ENCODE measurements around the gene SND1. TPM values are rescaled to one million over a fixed set of nuclear protein-coding genes. Genes with fewer than 3 reads are reported as not detected.

Gene SND1
- polyA plus RNA-seq, 3 donors: 46.5 to 97.3 (median 79.8) TPM

GRCh38 chr7:127650847-127651555, 993 bp upstream of the SND1 start:
- peak in 1 of 3 donors; percentile 27 for DNase-seq
- H3K27me3 Mint-ChIP-seq (ENCODE audit: low read depth in 3 of 3): peaks cover 1 to 2% (median 2%) of the 10 kb centered on the region in 3 donors
- WGBS (ENCODE audit: insufficient coverage): 22% methylated on average over 17 of the region's 29 CpGs
- peak overlapping the region; percentile 84 to 94 for H3K27ac ChIP-seq (ENCODE audit: low read depth in 1 of 2, low read length in 2 of 2)
- peaks cover 42 to 50% of the 10 kb centered on the region in 2 donors for H3K4me1 ChIP-seq (ENCODE audit: control insufficient read depth in 1 of 2, insufficient read depth in 2 of 2, low read length in 2 of 2)
- intact Hi-C loops (cut with micrococcal nuclease): loop anchor here (2.0 to 10.0 kb wide), 3 partner anchors 62 to 256 kb away; partner anchors contain the start of genes ARF5 (in 2 of the 2), GCC1 (in 1 of the 2) and ZNF800 (in 1 of the 2)
- H3K9me3 ChIP-seq (replicated peaks in 1 of 2; ENCODE audit: control insufficient read depth in 1 of 2, insufficient read depth in 1 of 2, low read length in 2 of 2): no peaks in the 10 kb centered on the region
- peaks cover 0 to 7% (median 0%) of the 10 kb centered on the region in 7 donors for H3K9me3 Mint-ChIP-seq
- peaks cover 7% of the 10 kb centered on the region for H4K20me1 ChIP-seq (ENCODE audit: insufficient read depth, low read length)
- peak overlapping the region; percentile 98 to 99 for H3K4me3 Mint-ChIP-seq
- H3K27me3 ChIP-seq (ENCODE audit: control insufficient read depth in 2 of 2, insufficient read depth in 2 of 2, low read length in 2 of 2): no peaks in the 10 kb centered on the region
- peak overlapping the region; percentile 76 for H3K4me2 ChIP-seq (replicated peaks; ENCODE audit: extremely low read depth, low read length, poor library complexity, severe bottlenecking)
- peak overlapping the region; percentile 65 to 92 (median 82) for H3K4me3 ChIP-seq (replicated peaks in 1 of 3; ENCODE audit: low read depth in 2 of 3, low read length in 3 of 3)
- H3K79me2 ChIP-seq (ENCODE audit: insufficient read depth, low read length): peaks cover 40% of the 10 kb centered on the region
- peak overlapping the region; percentile 79 for H3K9ac ChIP-seq (ENCODE audit: insufficient read depth, low read length, poor library complexity, severe bottlenecking)
- H2AFZ ChIP-seq (ENCODE audit: insufficient read depth, low read depth, low read length, poor library complexity, severe bottlenecking): peak overlapping the region; percentile 92
- H3K27ac Mint-ChIP-seq: peak overlapping the region; percentile 91 to 98 (median 97)
- H3K36me3 ChIP-seq (replicated peaks in 1 of 2; ENCODE audit: control insufficient read depth in 1 of 2, insufficient read depth in 2 of 2, low read length in 2 of 2): no peaks in the 10 kb centered on the region
- peaks cover 0 to 2% of the 10 kb centered on the region in 2 donors for H3K36me3 Mint-ChIP-seq
- no peak for TF ChIP-seq CTCF (IDR thresholded peaks at IDR 0.05)
- H3K4me1 Mint-ChIP-seq: peaks cover 45% of the 10 kb centered on the region

- peak overlapping the region; percentile 79 for H3K9ac ChIP-seq (ENCODE audit: insufficient read depth, low read length, poor library complexity, severe bottlenecking)
- no peaks in the 10 kb centered on the region for H3K9me3 ChIP-seq (replicated peaks in 1 of 2; ENCODE audit: control insufficient read depth in 1 of 2, insufficient read depth in 1 of 2, low read length in 2 of 2)
- intact Hi-C loops (cut with micrococcal nuclease): loop anchor here (5.0 to 10.0 kb wide), 2 partner anchors 65 to 258 kb away; partner anchors contain the start of genes ARF5 (in 1 of the 2), GCC1 (in 1 of the 2) and ZNF800 (in 1 of the 2)
- H3K36me3 Mint-ChIP-seq: peaks cover 5 to 9% of the 10 kb centered on the region in 2 donors
- peak overlapping the region; percentile 71 to 94 for H3K27ac ChIP-seq (ENCODE audit: low read depth in 1 of 2, low read length in 2 of 2)
- peak overlapping the region; percentile 92 for H2AFZ ChIP-seq (ENCODE audit: insufficient read depth, low read depth, low read length, poor library complexity, severe bottlenecking)
- H3K4me3 Mint-ChIP-seq: peak overlapping the region; percentile 98 to 99
- H3K4me1 ChIP-seq (ENCODE audit: control insufficient read depth in 1 of 2, insufficient read depth in 2 of 2, low read length in 2 of 2): peaks cover 43 to 52% of the 10 kb centered on the region in 2 donors
- WGBS (ENCODE audit: insufficient coverage): 0% methylated on average over 28 of the region's 38 CpGs
- peak in 1 of 3 donors; percentile 22 for DNase-seq
- H3K4me1 Mint-ChIP-seq: peaks cover 51% of the 10 kb centered on the region
- peaks cover 56% of the 10 kb centered on the region for H3K79me2 ChIP-seq (ENCODE audit: insufficient read depth, low read length)
- H3K4me2 ChIP-seq (replicated peaks; ENCODE audit: extremely low read depth, low read length, poor library complexity, severe bottlenecking): peak overlapping the region; percentile 76
- peak overlapping the region; percentile 65 to 92 (median 82) for H3K4me3 ChIP-seq (replicated peaks in 1 of 3; ENCODE audit: low read depth in 2 of 3, low read length in 3 of 3)
- peaks cover 0 to 4% of the 10 kb centered on the region in 2 donors for H3K36me3 ChIP-seq (replicated peaks in 1 of 2; ENCODE audit: control insufficient read depth in 1 of 2, insufficient read depth in 2 of 2, low read length in 2 of 2)
- peaks cover 0 to 2% (median 0%) of the 10 kb centered on the region in 3 donors for H3K27me3 Mint-ChIP-seq (ENCODE audit: low read depth in 3 of 3)
- peaks cover 12% of the 10 kb centered on the region for H4K20me1 ChIP-seq (ENCODE audit: insufficient read depth, low read length)
- no peak for TF ChIP-seq CTCF (IDR thresholded peaks at IDR 0.05)
- H3K27ac Mint-ChIP-seq: peak overlapping the region; percentile 91 to 98 (median 97)
- peaks cover 0 to 7% (median 0%) of the 10 kb centered on the region in 7 donors for H3K9me3 Mint-ChIP-seq
- no peaks in the 10 kb centered on the region for H3K27me3 ChIP-seq (ENCODE audit: control insufficient read depth in 2 of 2, insufficient read depth in 2 of 2, low read length in 2 of 2)
Measured at GRCh38 chr7:127652333-127653248, 597 bp downstream of the SND1 start.

Data from CD14-positive monocyte (primary cell).